Fibroblast of skin of abdomen (primary cell): ENCODE results near the gene EXOC4.

Experiments used
- DNase-seq: peaks from one replicate; pipeline ENCODE4 v3.0.0-alpha.2; 2013

EXOC4 gene

DNA sequence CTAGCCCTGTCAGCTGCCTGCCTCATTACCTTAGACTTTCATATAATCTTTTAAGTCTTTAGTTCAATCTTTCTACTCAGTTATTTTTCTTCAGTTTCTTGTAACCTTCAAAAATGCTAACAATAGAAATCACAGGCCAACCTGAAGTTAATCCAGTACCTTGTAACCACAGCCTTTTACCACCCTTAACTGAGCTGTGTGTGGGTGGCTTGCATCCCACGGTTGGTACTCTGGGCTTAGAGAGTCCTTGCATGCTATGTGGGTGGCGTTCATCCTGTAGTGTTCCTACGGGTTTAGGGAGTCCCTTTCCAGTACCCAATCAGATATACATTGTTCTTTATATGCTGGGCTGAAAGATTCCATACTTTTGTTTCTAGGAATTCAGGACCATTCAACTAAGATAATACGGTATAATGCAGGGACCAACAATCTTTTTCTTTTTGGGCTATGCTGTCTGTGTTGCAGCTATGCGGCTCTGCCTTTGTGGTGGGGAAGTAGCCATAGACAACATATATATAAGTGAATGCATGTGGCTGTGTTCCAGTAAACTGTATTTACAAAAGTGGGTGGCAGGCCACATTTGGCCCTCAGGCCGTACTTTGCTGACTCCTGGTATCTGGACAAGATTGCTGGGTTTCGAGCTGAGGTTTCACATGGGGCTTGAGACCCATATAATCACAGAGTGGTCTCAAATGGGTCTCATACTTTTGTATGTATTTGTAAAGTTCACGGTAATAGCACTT, 593.5 kb downstream of the EXOC4 start:
- no peak for DNase-seq

DNA sequence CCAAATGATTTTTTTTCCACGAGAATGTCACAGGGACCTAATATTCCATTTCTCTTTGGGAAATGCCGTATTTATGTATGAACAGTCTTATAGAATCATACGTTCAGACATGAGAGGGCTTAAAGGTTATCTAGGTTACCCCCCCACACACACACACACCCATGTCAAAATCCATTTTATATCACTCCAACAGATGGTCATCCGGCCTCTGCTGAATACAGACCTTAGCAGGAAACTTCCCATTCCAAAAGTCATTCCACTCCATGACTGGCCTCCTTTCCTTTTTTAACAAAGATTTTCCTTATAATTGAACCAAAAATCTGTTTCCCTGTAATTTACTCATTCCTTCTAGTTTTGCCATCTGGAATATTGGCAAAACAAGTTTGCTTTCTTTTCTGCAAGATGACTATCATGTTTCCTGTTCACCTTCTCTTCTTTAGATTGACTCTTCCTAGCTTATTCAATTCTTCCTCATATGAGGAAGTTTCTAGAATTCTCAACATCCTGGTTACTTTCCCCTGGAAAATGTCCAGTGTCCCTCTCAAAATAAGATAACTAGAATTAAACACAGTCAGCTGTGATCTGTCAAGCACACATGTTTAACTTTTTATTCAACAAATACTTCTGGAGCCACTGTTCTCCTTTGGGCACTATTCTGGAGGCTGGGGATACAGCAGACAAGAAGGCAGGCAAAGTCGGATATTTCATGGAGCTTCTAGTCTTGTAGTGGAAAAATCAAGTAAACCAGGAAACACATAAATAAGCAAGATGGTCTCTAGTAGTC, 597.8 kb downstream of the EXOC4 start:
- DNase-seq = no peak

DNA sequence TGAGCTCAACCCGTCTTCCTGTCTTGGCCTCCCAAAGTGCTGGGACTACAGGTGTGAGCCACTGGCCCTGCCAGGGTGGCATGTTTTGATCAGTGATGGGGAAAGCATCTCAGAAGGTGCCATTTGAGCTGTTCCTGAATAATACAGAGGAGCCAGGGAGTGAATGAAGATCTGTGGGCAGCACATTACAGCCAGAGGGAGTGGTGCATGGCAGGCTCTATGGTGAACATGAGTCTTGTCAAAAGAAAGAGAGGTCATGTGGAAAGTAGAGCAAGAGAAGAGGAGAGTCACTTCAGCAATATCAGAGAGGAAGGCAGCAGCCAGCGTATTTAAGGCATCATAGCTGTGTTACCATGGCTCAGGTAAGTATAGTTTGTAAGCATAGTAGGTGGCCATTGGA, 598.5 kb downstream of the EXOC4 start:
- DNase-seq = no peak

DNA sequence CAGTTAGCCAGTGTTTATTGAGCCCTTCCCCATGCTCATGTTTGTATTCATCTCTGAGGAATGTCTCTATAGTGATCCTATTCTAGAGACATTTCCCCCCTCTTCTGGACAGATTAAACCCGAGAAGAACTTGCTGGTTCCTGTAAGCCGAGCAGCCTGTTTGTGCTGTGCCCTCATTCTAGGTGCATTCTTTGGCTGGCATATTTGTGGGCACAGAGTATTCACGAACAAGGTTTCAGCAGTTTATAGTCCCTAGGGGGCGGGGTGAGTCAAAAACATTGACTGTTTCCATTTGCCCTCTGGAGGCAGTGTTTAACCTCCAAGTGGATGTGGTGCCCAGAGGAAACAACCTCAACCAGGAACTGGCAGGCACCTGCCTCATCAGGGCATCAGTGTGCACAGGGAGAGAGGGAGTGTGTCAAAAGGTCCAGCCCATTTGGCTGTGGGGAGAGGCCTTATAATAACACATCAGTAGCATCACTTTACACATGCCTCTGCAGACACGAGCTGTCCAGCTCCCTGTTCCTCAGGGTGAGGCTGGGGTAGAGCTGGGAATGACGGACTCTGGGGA, 600.9 kb downstream of the EXOC4 start:
- peak; percentile 90 for DNase-seq

DNA sequence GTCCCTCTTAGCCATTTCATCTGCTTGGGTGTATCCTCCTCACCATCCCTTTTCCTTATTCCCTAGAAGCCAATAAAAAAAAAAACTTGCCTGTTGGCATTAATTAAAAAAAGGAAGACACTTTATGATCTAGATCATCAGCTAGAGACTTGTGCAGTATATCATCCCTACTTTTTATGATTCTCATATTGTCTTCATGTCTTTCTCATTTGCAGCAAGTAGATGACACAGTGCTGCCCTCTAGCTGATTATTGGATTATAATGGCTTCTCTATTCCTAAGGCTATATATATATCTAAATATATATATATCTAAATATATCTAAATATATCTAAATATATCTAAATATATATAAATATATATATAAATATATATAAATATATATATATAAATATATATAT, 601.9 kb downstream of the EXOC4 start:
- peak; percentile 66 for DNase-seq

DNA sequence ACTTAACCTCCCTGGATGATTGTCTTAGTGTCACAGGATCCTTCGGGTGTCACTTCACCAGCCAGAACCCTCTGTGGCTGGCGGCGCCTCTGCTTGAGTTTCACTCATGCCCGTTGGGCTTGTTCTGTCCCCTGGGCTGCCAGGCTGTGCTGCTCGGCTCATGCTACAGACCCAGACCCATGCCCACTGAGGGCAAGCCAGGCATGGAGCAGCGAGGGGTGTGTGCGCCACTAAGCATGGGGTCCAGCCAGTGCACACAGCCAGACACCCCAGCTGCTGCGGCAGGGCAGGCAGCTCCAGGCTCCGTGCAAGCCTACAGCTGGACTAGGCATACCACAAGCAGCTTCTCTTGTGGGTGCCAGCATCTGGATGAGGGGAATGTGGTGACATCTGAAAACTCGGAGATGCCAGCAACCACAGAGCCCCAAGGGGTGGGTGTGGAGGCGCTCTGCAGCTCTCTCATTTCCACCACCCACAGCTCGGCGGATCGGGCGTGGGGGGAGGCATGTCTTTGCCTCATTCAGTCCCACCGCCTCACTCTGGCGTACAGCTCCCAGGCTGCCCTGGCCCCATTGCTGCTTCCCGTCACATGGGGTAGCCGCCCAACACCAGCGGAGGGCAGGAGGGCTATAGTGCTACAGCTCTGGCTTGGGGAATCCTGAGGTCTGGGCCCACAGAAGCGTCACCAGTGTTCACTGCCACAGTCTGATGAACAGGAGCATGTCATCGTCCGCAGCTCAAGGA, 604.7 kb downstream of the EXOC4 start:
- no peak for DNase-seq

DNA sequence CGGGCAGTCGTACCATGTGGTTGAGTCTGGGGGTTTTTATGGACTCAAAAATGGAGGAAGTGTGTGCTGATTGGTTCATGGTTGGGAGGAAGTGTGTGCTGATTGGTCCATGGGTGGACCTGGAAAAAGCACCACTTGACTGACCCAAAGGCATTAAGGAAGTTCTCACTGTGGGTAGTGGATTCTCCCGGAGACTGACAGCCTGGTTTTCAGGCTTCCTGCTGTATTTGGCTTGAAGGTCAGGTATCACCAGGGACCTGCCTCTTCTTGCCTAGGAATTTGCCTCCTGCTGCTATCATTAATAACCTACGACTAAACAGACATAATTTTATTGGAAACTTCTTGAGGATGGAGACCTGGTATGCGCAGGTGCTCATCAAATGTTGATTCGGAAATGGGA, 605.4 kb downstream of the EXOC4 start:
- no peak for DNase-seq

DNA sequence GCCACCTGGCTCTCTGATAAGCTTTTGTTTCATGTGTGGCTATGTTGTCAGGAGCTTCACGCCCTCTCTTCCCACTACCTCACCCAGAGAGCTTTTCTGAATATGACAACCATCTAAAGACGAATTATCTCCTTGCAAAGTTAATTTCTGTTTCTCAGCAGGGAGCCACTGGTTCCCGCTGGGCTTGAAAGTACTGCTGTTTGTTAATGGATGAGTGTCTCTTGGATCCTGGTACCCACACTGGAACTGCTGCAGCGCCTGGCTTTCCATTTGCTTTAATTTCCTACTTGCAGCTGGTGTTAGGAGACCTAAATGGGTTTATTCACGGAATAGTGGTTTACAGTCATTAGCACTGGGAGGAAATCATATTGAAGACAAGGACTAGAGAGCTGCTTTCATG, 606.4 kb downstream of the EXOC4 start:
- no peak for DNase-seq

DNA sequence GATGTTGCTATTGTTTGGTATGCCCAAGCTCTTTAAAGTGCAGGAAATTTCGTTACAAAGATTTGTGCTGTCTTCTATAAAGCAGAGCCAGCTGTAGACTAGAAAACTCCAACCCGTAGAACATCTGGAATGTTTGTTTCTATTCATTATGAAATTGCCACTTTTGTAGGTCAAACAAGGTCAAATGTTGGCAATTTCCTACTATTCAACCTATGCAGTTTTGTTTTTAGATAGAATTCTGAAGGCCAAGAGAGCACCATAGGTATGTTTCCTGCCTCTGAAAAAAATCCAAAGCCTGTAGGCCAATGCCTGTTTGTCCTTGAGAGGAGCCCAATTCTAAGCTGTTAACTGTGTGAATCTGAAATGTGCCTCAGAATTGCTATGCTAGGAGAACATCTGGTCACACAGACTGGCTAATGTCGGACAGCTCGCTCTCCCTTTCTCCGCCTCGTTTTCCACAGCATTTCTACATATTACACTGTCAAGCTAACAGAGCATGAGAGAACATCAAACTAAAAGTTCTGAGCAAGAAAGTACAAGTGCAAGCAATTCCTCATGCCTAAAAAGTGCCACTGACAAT, 607.1 kb downstream of the EXOC4 start:
- no peak for DNase-seq

DNA sequence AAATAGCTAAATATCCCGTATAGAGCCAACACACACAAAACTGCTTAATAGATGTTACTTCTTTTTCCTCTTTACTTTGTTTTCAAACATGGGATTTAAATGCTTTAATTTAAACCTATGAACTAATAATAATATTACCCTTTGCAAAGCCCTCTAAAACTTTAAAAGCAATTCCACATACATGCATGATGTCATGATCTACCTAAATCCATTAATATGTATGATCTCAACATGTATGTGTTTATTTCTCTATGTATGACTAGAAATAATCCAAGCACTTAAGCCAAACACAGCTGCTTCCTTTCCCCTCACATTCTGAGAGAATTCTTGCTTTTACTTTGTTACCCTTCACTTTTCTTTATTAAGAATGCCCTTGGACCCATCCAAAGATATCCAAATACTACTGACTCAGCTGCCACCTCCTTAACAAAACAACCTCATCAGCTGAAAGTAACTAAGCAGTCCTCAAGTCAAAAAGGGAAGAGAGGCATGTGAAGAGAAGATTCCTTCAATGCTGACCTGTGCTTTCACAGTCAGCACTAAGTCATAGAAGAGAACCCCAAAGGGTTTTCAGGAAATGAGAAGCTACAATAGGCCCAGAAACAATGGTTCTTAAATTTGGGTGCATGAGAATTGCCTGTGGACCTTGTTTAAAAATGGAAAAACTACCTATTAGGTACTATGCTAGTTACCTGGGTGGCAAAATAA, 607.9 kb downstream of the EXOC4 start:
- DNase-seq = no peak

DNA sequence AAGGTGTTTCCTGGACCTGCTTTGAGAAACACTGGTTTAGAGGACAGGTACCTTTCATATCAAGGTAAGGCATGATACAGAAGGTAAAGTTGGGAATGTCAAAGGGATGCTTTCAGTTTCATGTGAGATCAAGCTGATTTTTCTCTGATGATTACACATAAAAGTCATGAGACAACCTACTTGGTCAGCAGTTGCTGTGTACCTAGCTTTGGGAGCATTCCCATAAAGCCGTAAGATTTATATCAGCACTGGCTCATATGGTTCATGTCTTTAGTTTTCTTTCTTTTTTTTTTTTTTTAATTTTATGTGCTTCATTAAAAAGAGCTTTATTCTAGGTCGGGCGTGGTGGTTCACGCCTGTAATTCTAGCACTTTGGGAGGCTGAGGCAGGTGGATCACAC, 609.0 kb downstream of the EXOC4 start:
- no peak for DNase-seq

DNA sequence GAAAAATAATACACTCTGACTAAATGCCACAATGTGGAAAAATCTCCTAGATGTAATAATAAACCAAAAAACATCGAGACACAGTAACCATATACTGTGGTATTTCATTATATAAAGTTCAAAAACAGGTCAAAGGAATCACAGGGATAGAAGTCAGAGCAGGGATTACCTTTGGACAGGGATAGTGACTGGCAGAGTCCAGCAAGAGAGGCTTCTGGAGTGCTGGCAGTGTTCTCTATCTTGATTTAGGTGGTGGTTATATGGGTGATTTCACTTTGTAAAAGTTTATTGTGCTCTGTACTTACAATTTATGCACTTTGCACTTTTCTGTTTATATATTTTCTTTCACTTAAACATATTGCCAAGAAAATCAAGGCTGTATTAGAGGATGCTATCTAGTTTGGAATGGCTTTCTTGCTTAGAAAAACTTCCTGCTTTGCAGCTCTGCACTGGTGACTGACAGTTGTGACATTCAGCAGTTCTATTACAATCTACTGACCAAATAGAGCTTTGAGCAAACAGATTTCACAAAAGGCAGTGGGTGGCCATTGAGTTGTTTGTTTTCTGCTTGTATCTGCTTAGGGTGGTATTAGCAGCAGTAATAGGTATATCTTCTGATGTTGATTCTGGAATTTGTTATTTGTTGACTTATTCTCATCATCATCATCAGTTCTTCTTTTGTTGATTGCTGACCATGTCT, 610.6 kb downstream of the EXOC4 start:
- no peak for DNase-seq

DNA sequence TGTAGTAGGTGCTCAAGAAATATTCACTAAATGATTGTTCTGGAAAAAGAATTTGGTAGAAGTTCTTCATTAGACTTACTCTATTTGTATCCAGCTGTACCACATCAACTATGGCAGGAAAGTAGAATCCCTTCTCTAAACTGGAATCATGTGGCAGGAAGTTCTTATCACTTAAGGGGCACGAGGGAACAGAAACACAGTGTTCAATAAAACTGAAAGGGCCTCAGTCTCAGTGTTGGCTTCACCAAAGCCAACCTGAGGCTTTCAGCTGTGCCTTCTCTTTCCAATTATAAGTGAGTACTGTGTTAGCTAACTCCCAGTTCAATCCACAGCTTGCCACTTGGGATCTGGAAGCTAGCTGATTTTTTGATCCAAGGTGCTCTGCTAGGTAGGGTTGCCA, 616.7 kb downstream of the EXOC4 start:
- DNase-seq = no peak

DNA sequence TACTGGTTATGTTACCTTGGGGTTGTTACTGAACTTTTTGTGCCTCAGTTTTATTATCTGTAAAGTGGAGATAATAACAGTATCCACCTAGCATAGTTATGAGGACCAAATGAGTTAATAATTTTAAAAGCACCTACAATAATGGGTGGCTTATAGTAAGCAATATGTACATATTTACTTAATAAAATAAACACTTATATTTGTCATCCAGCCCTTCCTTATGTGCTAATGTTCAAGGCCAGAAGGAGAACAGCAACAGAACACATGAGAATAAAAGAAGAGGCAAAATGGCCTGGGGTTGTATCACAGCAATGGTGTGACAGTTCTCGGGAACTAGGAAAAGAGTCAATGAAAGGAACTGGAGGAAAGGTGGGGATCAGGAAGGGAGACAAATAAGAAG, 618.9 kb downstream of the EXOC4 start:
- DNase-seq = no peak

DNA sequence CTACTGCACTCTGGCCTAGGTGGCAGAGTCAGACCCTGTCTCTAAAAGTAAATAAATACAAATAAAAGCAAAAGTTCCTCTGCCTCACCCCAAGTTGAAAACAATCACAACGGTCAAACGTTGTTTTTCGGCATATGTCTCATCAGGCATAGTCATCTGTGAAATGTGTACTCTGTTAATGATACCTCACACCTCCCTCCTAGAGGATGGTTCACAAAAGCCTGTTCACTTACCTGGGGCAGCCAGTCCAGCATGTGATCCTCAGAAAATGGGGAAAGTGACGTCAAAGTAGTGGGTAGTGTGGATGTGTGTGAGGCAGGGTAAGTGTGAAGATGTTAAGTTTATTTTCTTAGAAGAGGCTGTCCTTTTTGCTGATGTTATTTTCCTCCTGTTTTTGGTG, 620.3 kb downstream of the EXOC4 start:
- DNase-seq = no peak

DNA sequence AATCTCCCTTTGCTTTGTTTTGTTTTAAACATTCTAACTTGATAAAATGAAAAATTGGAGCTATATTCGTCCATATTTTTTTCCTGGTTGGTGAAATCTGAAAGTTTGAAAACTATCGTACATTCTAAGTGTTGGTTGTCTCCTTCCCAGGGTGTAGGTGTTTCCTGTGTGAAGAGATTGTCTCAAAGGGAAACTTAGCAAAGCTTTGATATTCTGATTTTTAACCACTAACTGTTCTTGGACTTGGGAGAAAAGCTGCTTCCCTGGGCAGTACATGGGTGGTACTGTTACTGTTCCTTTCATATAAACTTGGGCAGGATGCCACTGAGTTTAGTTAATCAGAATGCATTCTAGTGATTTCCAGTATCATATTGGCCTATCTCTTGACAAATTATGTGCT, 620.8 kb downstream of the EXOC4 start:
- no peak for DNase-seq

DNA sequence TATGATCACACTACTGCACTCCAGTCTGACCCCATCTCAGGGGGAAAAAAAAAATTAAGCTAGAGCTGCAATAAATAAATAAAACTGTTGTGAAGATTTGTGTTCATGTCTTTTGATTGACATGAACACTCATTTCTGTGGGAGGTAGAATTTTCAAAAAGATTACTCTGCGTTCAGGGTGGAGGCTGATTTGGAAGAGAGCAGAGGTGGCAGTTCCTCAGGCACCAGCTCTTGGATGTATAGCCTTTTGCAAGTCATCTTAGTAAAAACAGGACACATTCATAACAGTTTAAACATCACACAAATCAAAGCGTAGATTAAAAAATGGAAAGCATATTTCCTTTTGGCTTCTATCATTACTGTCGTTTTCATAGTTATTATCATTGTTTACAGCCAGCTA, 630.7 kb downstream of the EXOC4 start:
- DNase-seq = no peak

DNA sequence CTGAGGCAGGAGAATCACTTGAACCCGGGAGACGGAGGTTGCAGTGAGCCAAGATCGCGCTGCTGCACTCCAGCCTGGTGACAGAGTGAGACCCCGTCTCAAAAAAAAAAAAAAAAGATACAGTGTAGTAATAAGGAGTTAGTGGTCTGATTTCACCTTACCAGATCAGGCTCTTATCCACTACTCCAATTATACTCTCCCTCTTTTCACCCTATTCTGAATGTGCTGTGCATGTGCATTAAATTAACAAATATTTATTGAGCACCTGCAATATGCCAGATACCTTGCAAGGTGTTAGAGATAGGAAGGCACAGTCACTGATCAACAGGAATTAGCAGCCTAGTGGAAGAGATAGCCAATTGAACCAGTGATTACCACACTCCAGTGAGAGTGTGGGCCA, 632.3 kb downstream of the EXOC4 start:
- DNase-seq = no peak

DNA sequence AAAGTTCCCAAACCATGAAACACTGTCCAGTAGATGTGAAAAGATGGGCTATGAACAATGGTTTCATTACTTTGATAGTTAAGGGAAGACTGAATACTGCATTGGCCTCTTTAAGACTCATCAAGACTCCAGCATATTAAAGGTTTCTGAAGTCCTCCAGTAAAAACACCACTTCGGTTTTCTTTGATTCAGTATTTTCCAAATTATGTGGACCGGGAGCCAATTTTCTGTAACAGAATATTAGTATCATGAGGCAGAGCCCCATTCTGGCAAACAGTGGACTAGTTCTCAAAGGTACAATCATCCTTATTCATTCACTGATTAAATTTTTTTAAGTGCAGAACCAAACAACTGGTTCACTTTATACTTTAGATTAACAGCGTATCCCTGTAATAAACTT, 633.2 kb downstream of the EXOC4 start:
- DNase-seq = no peak

DNA sequence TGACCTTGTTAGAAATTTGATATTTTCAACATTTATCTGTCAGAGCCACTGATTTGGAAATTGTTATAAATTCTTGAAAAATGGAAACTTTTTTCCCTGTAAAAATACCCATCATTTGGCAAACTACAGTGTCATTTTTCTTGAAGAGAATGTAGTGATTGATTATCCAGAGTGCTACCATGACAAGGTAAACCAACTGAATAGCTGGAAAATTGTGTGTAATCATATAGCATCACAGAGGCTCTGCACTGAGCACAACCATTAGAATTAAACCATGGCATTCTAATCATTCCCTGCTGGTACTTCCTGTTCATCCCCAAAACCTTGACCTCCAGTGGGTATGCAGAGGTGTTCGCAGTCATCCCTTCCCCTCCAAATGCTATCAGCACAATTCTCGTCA, 633.9 kb downstream of the EXOC4 start:
- no peak for DNase-seq

DNA sequence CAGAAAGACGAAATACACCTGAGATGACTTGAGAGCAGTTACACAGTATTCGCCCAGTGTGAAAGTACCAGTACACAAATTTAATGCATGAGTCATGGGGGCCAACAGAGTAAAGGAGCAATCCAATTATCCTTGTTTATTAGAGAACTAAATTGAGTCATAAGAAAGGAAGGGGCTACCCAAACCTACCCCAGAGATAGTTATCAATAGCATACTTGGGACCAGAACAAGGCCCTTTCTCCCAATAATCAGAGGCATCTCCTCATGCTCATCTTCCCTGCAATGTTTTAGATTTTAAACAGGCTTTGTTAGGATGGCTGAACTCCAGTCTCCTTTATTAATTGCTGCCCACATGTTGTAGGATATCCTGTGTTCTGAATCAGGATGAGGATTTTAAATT, 634.6 kb downstream of the EXOC4 start:
- DNase-seq = no peak
